GM21528 (cell line): Measurements from ENCODE around the gene AIG1.
"Not testable (repeated sequence)": the region's sequence is repeated elsewhere in the genome, so short reads cannot be mapped to it uniquely, and the experiment has no call there.

ENCODE experiments used
- ATAC-seq: cut with Tn5 transposase; IDR thresholded peaks from one replicate; pipeline ENCODE4 v1.9.1; 2021; ENCODE audit warnings: mild to moderate bottlenecking, moderate library complexity; ENCODE audit not compliant: unreplicated experiment, low FRiP score

Gene AIG1

GRCh38 chr6:143060806-143061596, at the start of gene AIG1:
Gene AIG1, plus strand, starts transcription at chr6:143060889. Its CDS starts 37 bp downstream, at chr6:143060926.
- ATAC-seq, result peak; percentile 79

- ATAC-seq, result no peak
Observed at GRCh38 chr6:143014764-143015163, 45.9 kb upstream of the AIG1 start.

- ATAC-seq, result no peak
Observed at GRCh38 chr6:143015300-143015706, 45.4 kb upstream of the AIG1 start.

- no peak for ATAC-seq
Observed at GRCh38 chr6:143018955-143019354, 41.7 kb upstream of the AIG1 start.

GRCh38 chr6:143020862-143021261, 39.8 kb upstream of the AIG1 start:
- not testable (repeated sequence) for ATAC-seq

GRCh38 chr6:143021543-143021942, 39.1 kb upstream of the AIG1 start:
- ATAC-seq, result no peak

GRCh38 chr6:143022587-143022986, 38.1 kb upstream of the AIG1 start:
- no peak for ATAC-seq

- ATAC-seq, result no peak
Observed at GRCh38 chr6:143023695-143024094, 37.0 kb upstream of the AIG1 start.

- no peak for ATAC-seq
Observed at GRCh38 chr6:143024977-143025376, 35.7 kb upstream of the AIG1 start.

- no peak for ATAC-seq
Observed at GRCh38 chr6:143026696-143027449, 33.8 kb upstream of the AIG1 start.

- no peak for ATAC-seq
Observed at GRCh38 chr6:143034689-143035334, 25.9 kb upstream of the AIG1 start.

GRCh38 chr6:143037470-143037869, 23.2 kb upstream of the AIG1 start:
- no peak for ATAC-seq

GRCh38 chr6:143038833-143039232, 21.9 kb upstream of the AIG1 start:
- ATAC-seq, result no peak

GRCh38 chr6:143039548-143039947, 21.1 kb upstream of the AIG1 start:
- ATAC-seq, result no peak

- ATAC-seq, result no peak
Observed at GRCh38 chr6:143040018-143040417, 20.7 kb upstream of the AIG1 start.

GRCh38 chr6:143044345-143044744, 16.3 kb upstream of the AIG1 start:
- not testable (repeated sequence) for ATAC-seq

GRCh38 chr6:143049611-143050010, 11.1 kb upstream of the AIG1 start:
- no peak for ATAC-seq

- ATAC-seq, result no peak
Observed at GRCh38 chr6:143050509-143050908, 10.2 kb upstream of the AIG1 start.

- ATAC-seq, result no peak
Observed at GRCh38 chr6:143052282-143052681, 8.4 kb upstream of the AIG1 start.

GRCh38 chr6:143053856-143054255, 6.8 kb upstream of the AIG1 start:
- ATAC-seq, result no peak

GRCh38 chr6:143054329-143054728, 6.4 kb upstream of the AIG1 start:
- ATAC-seq, result no peak
